Natural killer cell (primary cell): ENCODE results near the gene ZRANB2. TPM values are rescaled to one million over a fixed set of nuclear protein-coding genes. Genes with fewer than 3 reads are reported as not detected.
A peak's percentile ranks its signal among the peaks of the same experiment; 100 is the strongest.

Experiments used
- ATAC-seq, 3 donors: fragments of 150-1000 bp in 2 of 3; fragments of 200-7000 bp in 1 of 3; cut with Tn5 transposase; 1 replicate in 1 of 3; 2 replicates in 2 of 3; pipeline ENCODE4 v1.10.0; 2021; ENCODE audit warnings: mild to moderate bottlenecking in 2 of 3, moderate library complexity in 2 of 3
- DNase-seq, 2 donors: peaks; one replicate each; pipeline versions ENCODE4 v3.0.0 to v3.0.0-alpha.2; 2013 to 2021; ENCODE audit warnings: mixed read lengths in 1 of 2
- H3K27ac ChIP-seq: one replicate; pipeline ENCODE4 v1.5.1; 2013; ENCODE audit warnings: mild to moderate bottlenecking, low read length
- H3K27me3 ChIP-seq: one replicate; pipeline ENCODE4 v1.6.1; 2013; ENCODE audit warnings: low read length; ENCODE audit not compliant: control insufficient read depth, insufficient read depth
- H3K36me3 ChIP-seq: one replicate; pipeline ENCODE4 v1.6.1; 2013; ENCODE audit warnings: low read length; ENCODE audit not compliant: control insufficient read depth, insufficient read depth
- H3K4me1 ChIP-seq: one replicate; pipeline ENCODE4 v1.6.1; 2013; ENCODE audit warnings: low read length; ENCODE audit not compliant: control insufficient read depth, insufficient read depth
- H3K4me3 ChIP-seq: one replicate; pipeline ENCODE4 v1.5.1; 2013; ENCODE audit warnings: low read length
- H3K9me3 ChIP-seq: one replicate; pipeline ENCODE4 v1.6.1; 2013; ENCODE audit warnings: low read length; ENCODE audit not compliant: control insufficient read depth, insufficient read depth
- H3K27ac Mint-ChIP-seq, 2 donors: one replicate each; pipeline ENCODE4 v1.8.0; 2022; ENCODE audit warnings: mild to moderate bottlenecking in 2 of 2, mixed read lengths in 2 of 2, moderate library complexity in 1 of 2
- H3K27me3 Mint-ChIP-seq, 2 donors: one replicate each; pipeline ENCODE4 v1.8.0; 2022; ENCODE audit warnings: low read depth in 2 of 2, mixed read lengths in 2 of 2
- H3K36me3 Mint-ChIP-seq: one replicate; pipeline ENCODE4 v1.8.0; 2022; ENCODE audit warnings: mixed read lengths
- H3K4me1 Mint-ChIP-seq, 2 donors: one replicate each; pipeline ENCODE4 v1.8.0; 2022; ENCODE audit warnings: mixed read lengths in 2 of 2
- H3K4me3 Mint-ChIP-seq: one replicate; pipeline ENCODE4 v1.8.0; 2022; ENCODE audit warnings: mild to moderate bottlenecking, moderate library complexity, mixed read lengths
- H3K9me3 Mint-ChIP-seq, 2 donors: one replicate each; pipeline ENCODE4 v1.8.0; 2022; ENCODE audit warnings: mixed read lengths in 2 of 2
- WGBS: methylation state at CpG from one replicate; pipeline ENCODE4 v1.1.7; 2013; ENCODE audit warnings: missing lambda C conversion rate; ENCODE audit not compliant: insufficient coverage; 5-methylcytosine and 5-hydroxymethylcytosine counted together
- intact Hi-C: fragments of 100-400 bp; cut with micrococcal nuclease; formaldehyde crosslinking; loops from one replicate; pipeline ENCODE4 v1.14.2; 2022
- total RNA-seq, 4 donors: library from RNA; stranded (reverse); fragments of 120-200 nt in 1 of 4; gene quantifications; one replicate each; pipeline versions ENCODE4 v1.2.3 to v1.2.4, GENCODE V29; 2013 to 2022
- TF ChIP-seq, protein P1 (sequence below): fragments of 200-600 bp; IDR thresholded peaks from one replicate; pipeline ENCODE4 v1.8.0; 2022; ENCODE audit warnings: antibody characterized with exemption

ZRANB2 gene, protein sequence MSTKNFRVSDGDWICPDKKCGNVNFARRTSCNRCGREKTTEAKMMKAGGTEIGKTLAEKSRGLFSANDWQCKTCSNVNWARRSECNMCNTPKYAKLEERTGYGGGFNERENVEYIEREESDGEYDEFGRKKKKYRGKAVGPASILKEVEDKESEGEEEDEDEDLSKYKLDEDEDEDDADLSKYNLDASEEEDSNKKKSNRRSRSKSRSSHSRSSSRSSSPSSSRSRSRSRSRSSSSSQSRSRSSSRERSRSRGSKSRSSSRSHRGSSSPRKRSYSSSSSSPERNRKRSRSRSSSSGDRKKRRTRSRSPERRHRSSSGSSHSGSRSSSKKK
- total RNA-seq = 100 to 1,000 TPM; 114 to 133 (median 128) TPM
- 125 TPM for total RNA-seq (2013)

DNA sequence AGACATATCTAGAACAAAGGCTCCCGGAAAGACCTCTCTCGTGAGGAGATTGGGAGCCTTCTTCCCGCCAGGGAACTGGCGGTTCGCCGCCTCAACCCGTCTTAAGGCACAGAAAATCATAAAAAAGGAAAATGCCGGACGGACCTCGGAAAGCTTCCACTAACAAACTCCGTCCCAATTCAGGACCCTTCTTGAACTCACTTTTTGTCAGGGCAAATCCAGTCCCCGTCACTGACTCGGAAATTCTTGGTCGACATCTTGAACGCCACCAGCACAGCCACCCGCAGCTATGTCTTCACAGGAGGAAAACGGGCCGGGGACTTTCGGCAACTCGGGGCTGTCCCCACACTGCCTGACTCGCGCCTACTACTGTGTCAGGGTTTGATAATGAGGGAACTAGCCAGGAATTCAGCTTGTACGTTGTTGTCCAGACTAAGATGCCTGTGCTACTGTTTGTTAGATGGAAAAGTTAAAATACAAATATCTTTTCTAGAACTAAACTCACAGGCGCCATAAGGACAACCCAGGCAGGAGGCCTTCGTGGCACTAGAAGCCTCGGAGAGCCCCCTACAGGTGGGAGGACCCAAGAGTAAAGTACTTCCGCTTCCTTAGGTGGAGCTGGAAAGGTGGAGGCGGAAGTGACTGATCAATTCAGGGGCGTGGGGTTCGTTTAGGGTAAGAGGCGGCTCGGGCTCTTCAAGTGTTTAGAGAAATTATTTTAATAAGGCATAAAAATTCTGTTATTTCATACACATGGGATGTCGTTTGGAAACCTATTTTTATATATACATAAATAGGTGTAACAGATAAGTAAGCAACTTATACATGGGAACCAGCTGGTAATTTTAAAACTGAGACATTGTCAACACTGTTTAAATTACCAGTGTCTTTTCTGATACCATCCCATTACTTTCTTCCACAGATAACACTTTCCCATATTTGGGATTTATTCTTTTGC is at the start of gene ZRANB2:
ZRANB2 (minus strand) TSS at position 297 of the 958 bp plus-strand sequence; CDS start at position 257, 40 bp downstream.
- under 1% methylated on average over 28 of the region's 33 CpGs for WGBS

DNA sequence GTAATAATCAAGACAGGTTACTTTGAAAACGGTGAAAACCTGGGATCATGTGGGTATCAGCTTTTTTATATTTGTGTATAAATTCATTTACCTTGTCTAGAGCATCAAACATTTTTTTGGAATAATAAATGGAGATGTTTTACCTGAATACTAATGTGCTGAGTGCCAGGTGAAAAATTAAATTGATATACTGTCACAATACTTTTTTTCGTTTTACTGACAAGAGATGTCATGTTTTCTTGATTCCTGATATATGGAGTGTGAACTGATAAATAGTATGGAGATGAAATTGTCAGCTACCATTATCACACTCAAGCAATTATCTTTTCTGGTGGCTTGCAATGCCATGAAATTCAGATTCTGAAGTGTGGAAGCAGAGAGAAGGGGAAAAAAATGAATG is 47.2 kb upstream of the ZRANB2 start:
- no peaks in the 10 kb centered on the region for H3K4me1 ChIP-seq
- no peak overlapping the region for H3K4me3 Mint-ChIP-seq
- TF ChIP-seq, protein P1, sequence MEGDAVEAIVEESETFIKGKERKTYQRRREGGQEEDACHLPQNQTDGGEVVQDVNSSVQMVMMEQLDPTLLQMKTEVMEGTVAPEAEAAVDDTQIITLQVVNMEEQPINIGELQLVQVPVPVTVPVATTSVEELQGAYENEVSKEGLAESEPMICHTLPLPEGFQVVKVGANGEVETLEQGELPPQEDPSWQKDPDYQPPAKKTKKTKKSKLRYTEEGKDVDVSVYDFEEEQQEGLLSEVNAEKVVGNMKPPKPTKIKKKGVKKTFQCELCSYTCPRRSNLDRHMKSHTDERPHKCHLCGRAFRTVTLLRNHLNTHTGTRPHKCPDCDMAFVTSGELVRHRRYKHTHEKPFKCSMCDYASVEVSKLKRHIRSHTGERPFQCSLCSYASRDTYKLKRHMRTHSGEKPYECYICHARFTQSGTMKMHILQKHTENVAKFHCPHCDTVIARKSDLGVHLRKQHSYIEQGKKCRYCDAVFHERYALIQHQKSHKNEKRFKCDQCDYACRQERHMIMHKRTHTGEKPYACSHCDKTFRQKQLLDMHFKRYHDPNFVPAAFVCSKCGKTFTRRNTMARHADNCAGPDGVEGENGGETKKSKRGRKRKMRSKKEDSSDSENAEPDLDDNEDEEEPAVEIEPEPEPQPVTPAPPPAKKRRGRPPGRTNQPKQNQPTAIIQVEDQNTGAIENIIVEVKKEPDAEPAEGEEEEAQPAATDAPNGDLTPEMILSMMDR = no peak
- ATAC-seq (no peak), DNase-seq (no peak)
- no peak overlapping the region for H3K27ac Mint-ChIP-seq
- H3K4me1 Mint-ChIP-seq = no peaks in the 10 kb centered on the region
- peaks cover 27 to 37% of the 10 kb centered on the region in 2 donors for H3K9me3 Mint-ChIP-seq
- H3K36me3 Mint-ChIP-seq = peaks cover 52% of the 10 kb centered on the region
- peaks cover 12% of the 10 kb centered on the region for H3K9me3 ChIP-seq
- intact Hi-C loops = no loop called here
- no peaks in the 10 kb centered on the region for H3K36me3 ChIP-seq
- H3K27ac ChIP-seq = no peak overlapping the region
- H3K27me3 ChIP-seq = no peaks in the 10 kb centered on the region
- no peak overlapping the region for H3K4me3 ChIP-seq
- 60% methylated on average over 1 of the region's 2 CpGs for WGBS
- H3K27me3 Mint-ChIP-seq = no peaks in the 10 kb centered on the region

More for the DNA sequence above, at the start of gene ZRANB2:
- no peaks in the 10 kb centered on the region for H3K27me3 ChIP-seq
- DNase-seq (peak; percentile 85 to 96), ATAC-seq (peak; percentile 95 to 99 (median 95))
- peaks cover 11% of the 10 kb centered on the region for H3K4me1 ChIP-seq
- Mint-ChIP-seq H3K9me3 (no peaks in the 10 kb centered on the region), H3K4me3 (peak within 1 kb of the TSS; percentile 93), H3K27ac (peak within 1 kb of the TSS; percentile 99), H3K27me3 (peaks cover 23 to 35% of the 10 kb centered on the region in 2 donors), H3K4me1 (peaks cover 27 to 30% of the 10 kb centered on the region in 2 donors), H3K36me3 (peaks cover 12% of the 10 kb centered on the region)
- H3K36me3 ChIP-seq = peaks cover 23% of the 10 kb centered on the region
- intact Hi-C loops = loop anchor here (1.0 kb wide), 2 partner anchors 727 to 876 kb away; partner anchors contain the start of genes ANKRD13C and LRRC40
- peak within 1 kb of the TSS; percentile 90 for H3K27ac ChIP-seq
- H3K4me3 ChIP-seq = peak within 1 kb of the TSS; percentile 99
- TF ChIP-seq, protein P1 = peak; percentile 59
- H3K9me3 ChIP-seq = no peaks in the 10 kb centered on the region

DNA sequence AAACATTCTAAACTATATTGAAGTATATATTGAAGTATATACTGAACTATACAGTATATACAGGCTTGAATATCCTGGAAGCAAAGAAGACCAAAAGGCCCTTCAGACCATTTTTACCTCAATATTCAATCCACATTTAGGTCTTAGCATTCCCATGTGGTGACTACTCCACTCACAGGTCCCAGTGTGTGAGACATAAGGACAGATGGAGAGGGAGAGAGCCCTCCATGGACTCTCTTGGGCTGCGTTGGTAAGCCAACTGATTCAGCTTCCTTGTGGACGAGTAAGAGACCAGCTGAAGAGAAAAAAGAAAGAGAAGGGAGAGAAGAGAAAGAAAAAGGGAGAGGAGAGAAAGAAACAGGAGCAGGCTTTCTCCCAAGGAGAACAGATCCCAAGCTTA is 37.3 kb upstream of the ZRANB2 start:
- WGBS = 71% methylated on average over 2 of the region's 2 CpGs
- DNase-seq (no peak), ATAC-seq (no peak)
- no peaks in the 10 kb centered on the region for H3K36me3 Mint-ChIP-seq
- no peaks in the 10 kb centered on the region for H3K27me3 Mint-ChIP-seq
- no peak overlapping the region for H3K4me3 ChIP-seq
- H3K27me3 ChIP-seq = no peaks in the 10 kb centered on the region
- no peak overlapping the region for H3K27ac Mint-ChIP-seq
- no peaks in the 10 kb centered on the region for H3K9me3 ChIP-seq
- H3K36me3 ChIP-seq = no peaks in the 10 kb centered on the region
- intact Hi-C loops = no loop called here
- no peaks in the 10 kb centered on the region for H3K4me1 Mint-ChIP-seq
- H3K4me3 Mint-ChIP-seq = no peak overlapping the region
- TF ChIP-seq, protein P1 = no peak
- H3K9me3 Mint-ChIP-seq = peaks cover 8 to 14% of the 10 kb centered on the region in 2 donors
- no peak overlapping the region for H3K27ac ChIP-seq
- no peaks in the 10 kb centered on the region for H3K4me1 ChIP-seq
